ENCODE results near the gene PALLD. TPM values are rescaled to one million over a fixed set of nuclear protein-coding genes. Genes with fewer than 3 reads are reported as not detected.

The PALLD gene
- total RNA-seq, 1 experiment from 2014 or later = 166 TPM

DNA sequence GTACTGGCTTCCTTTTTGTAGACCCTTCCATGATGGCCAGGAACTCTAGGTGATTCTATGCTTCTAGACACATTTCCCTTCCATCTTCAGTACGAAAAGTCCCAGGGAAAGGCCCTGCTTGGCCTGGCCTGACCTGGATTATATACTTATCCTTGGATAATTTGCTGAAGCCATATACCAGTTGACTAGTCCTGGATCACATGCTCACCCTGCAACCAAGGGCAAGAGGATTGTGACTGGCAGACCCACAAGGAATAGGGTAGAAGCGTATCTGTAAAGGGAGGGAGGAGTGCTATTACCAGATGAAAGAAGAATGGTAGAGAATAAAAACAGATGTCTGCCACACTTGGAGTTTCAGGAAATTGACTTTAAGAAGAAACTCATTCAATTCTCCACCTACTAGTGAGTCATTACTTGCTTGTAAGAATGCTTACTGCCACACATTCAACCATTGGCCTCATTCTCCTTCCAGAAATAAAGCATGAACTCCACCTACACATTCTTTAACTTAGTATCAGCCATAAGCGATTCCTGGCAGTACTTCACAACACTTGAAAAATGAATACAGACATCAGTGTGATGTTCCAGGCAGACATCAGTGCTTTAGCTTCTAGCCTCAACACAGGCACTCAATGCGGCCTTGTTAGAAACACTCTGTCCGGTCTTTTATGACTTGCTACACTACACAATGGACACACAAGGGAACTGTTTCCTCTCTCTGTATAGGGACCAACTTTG is 371.4 kb downstream of the PALLD start:
- ChIA-PET CTCF (no interaction called here), POLR2A (no interaction called here), RAD21 (ENCODE audit: low non-redundant PET in 1 of 2, low total read pairs in 2 of 2, uncharacterized antibody in 2 of 2, unreplicated experiment in 2 of 2) (no interaction called here)
- Histone ChIP-seq H4K20me1 (ENCODE audit: insufficient read depth) (peaks cover 5% of the 10 kb centered on the region; the same call in 1 of the 2 replicates), H3K9me2 (ENCODE audit: insufficient read depth) (no peaks in the 10 kb centered on the region), H3K79me2 (ENCODE audit: insufficient read depth, low read length) (peaks cover 92% of the 10 kb centered on the region), H3K27me3 (ENCODE audit: insufficient read depth, low read length) (no peaks in the 10 kb centered on the region), H3K4me2 (ENCODE audit: low read length) (no peak overlapping the region), H3K9ac (ENCODE audit: low read length) (no peak overlapping the region), H3K9me3 (ENCODE audit: control insufficient read depth in 1 of 2, insufficient read depth in 1 of 2, low read depth in 1 of 2, low read length in 2 of 2) (no peaks in the 10 kb centered on the region), H2AFZ (ENCODE audit: low read depth, low read length, poor library complexity, severe bottlenecking) (no peak overlapping the region), H3K27ac (ENCODE audit: low read depth, low read length) (no peak overlapping the region), H3K4me3 (replicated peaks in 1 of 2; ENCODE audit: low read depth in 1 of 2, low read length in 2 of 2) (no peak overlapping the region), H3K4me1 (ENCODE audit: control insufficient read depth in 1 of 2, insufficient read depth in 2 of 2, low read length in 2 of 2) (no peaks in the 10 kb centered on the region), H3K36me3 (ENCODE audit: control insufficient read depth in 1 of 2, insufficient read depth in 2 of 2, low read length in 2 of 2) (peaks cover 2 to 5% of the 10 kb centered on the region in 2 experiments; a peak in 2 of 4 replicates)
- no peak for TF ChIP-seq RAD21 (IDR thresholded peaks at IDR 0.05; ENCODE audit: low read depth)
- no peak for TF ChIP-seq SP1 (IDR thresholded peaks at IDR 0.05; ENCODE audit: low read depth)
- TF ChIP-seq TCF7L2 (IDR thresholded peaks at IDR 0.05; ENCODE audit: borderline replicate concordance, extremely low read depth, insufficient read depth, insufficient read length) = no peak
- no peak for TF ChIP-seq POLR2A (IDR thresholded peaks at IDR 0.05; ENCODE audit: borderline replicate concordance, extremely low read depth, insufficient read depth, insufficient read length)
- TF ChIP-seq, protein P1, sequence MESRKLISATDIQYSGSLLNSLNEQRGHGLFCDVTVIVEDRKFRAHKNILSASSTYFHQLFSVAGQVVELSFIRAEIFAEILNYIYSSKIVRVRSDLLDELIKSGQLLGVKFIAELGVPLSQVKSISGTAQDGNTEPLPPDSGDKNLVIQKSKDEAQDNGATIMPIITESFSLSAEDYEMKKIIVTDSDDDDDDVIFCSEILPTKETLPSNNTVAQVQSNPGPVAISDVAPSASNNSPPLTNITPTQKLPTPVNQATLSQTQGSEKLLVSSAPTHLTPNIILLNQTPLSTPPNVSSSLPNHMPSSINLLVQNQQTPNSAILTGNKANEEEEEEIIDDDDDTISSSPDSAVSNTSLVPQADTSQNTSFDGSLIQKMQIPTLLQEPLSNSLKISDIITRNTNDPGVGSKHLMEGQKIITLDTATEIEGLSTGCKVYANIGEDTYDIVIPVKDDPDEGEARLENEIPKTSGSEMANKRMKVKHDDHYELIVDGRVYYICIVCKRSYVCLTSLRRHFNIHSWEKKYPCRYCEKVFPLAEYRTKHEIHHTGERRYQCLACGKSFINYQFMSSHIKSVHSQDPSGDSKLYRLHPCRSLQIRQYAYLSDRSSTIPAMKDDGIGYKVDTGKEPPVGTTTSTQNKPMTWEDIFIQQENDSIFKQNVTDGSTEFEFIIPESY (IDR thresholded peaks at IDR 0.05; ENCODE audit: extremely low read depth, insufficient replicate concordance, low read length) = no peak
- TF ChIP-seq EZH2 (IDR thresholded peaks at IDR 0.05) = no peak
- TF ChIP-seq ZFX (IDR thresholded peaks at IDR 0.05) = no peak
- no peak for TF ChIP-seq ELF1 (IDR thresholded peaks at IDR 0.05; ENCODE audit: borderline replicate concordance, low read depth)
- no peak for TF ChIP-seq SIN3A (IDR thresholded peaks at IDR 0.05; ENCODE audit: low read depth)
- TF ChIP-seq, protein P2, sequence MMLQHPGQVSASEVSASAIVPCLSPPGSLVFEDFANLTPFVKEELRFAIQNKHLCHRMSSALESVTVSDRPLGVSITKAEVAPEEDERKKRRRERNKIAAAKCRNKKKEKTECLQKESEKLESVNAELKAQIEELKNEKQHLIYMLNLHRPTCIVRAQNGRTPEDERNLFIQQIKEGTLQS (IDR thresholded peaks at IDR 0.05) = no peak
- no peak for TF ChIP-seq ZNF274 (IDR thresholded peaks at IDR 0.05; ENCODE audit: low read depth, low read length)
- TF ChIP-seq, protein P3, sequence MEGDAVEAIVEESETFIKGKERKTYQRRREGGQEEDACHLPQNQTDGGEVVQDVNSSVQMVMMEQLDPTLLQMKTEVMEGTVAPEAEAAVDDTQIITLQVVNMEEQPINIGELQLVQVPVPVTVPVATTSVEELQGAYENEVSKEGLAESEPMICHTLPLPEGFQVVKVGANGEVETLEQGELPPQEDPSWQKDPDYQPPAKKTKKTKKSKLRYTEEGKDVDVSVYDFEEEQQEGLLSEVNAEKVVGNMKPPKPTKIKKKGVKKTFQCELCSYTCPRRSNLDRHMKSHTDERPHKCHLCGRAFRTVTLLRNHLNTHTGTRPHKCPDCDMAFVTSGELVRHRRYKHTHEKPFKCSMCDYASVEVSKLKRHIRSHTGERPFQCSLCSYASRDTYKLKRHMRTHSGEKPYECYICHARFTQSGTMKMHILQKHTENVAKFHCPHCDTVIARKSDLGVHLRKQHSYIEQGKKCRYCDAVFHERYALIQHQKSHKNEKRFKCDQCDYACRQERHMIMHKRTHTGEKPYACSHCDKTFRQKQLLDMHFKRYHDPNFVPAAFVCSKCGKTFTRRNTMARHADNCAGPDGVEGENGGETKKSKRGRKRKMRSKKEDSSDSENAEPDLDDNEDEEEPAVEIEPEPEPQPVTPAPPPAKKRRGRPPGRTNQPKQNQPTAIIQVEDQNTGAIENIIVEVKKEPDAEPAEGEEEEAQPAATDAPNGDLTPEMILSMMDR (IDR thresholded peaks at IDR 0.05 in 2 of 3, conservative IDR thresholded peaks at IDR 0.05 in 1 of 3; ENCODE audit: borderline replicate concordance in 1 of 3, insufficient read depth in 1 of 3, low read depth in 2 of 3, low read length in 2 of 3) = no peak
- TF ChIP-seq YY1 (IDR thresholded peaks at IDR 0.05; ENCODE audit: extremely low read depth, insufficient replicate concordance, low read depth, low read length) = no peak
- no peak for TF ChIP-seq EZH2phosphoT487 (IDR thresholded peaks at IDR 0.05; ENCODE audit: borderline replicate concordance)
- intact Hi-C loops (cut with micrococcal nuclease) = no loop called here
- BruUV-seq (replicated peaks) = no TSS peak
- DNase-seq (ENCODE audit: low read depth, low spot score) = no peak
- ATAC-seq = no peak
